Measurements from ENCODE around the gene SIX1. TPM values are rescaled to one million over a fixed set of nuclear protein-coding genes. Genes with fewer than 3 reads are reported as not detected.

The SIX1 gene
- total and polyA plus RNA-seq, 2 of the 13 experiments (the other 11 are each of a cell fraction or from before 2014, with no cell fraction given), result 1.7 to 6.5 TPM

GRCh38 chr14:60616461-60616959 is 32.8 kb downstream of the SIX1 start (continued):
- TF ChIP-seq ZBTB2 (CRISPR knock-in tag; IDR thresholded peaks at IDR 0.05; ENCODE audit: low read depth) (no peak), ZNF503 (CRISPR knock-in tag; IDR thresholded peaks at IDR 0.05) (no peak), ZNF296 (CRISPR knock-in tag; conservative IDR thresholded peaks at IDR 0.05) (no peak), MNT (IDR thresholded peaks at IDR 0.05) (no peak), SOX5 (CRISPR knock-in tag; IDR thresholded peaks at IDR 0.05; ENCODE audit: borderline replicate concordance) (peak; percentile 69; the same call in 1 of the 2 replicates), FOXP1 (IDR thresholded peaks at IDR 0.05) (no peak), FOXP1 (CRISPR knock-in tag; IDR thresholded peaks at IDR 0.05) (peak; percentile 48; the same call in 1 of the 2 replicates), MATR3 (CRISPR knock-in tag; IDR thresholded peaks at IDR 0.05) (no peak), ZNF790 (CRISPR knock-in tag; IDR thresholded peaks at IDR 0.05; ENCODE audit: borderline replicate concordance) (no peak), PAX8 (CRISPR knock-in tag; IDR thresholded peaks at IDR 0.05; ENCODE audit: borderline replicate concordance) (no peak), ZFP41 (CRISPR knock-in tag; IDR thresholded peaks at IDR 0.05; ENCODE audit: borderline replicate concordance) (no peak), GATAD2A (CRISPR knock-in tag; IDR thresholded peaks at IDR 0.05) (peak; percentile 22; the same call in 1 of the 2 replicates), NFYC (CRISPR knock-in tag; IDR thresholded peaks at IDR 0.05) (no peak), ZNF710 (CRISPR knock-in tag; IDR thresholded peaks at IDR 0.05; ENCODE audit: borderline replicate concordance) (peak; percentile 63; the same call in 1 of the 2 replicates), ELF1 (CRISPR knock-in tag; IDR thresholded peaks at IDR 0.05) (no peak), KMT2A (CRISPR knock-in tag; IDR thresholded peaks at IDR 0.05) (no peak), ADNP (CRISPR knock-in tag; IDR thresholded peaks at IDR 0.05) (no peak), HOXA5 (CRISPR knock-in tag; IDR thresholded peaks at IDR 0.05) (no peak), HBP1 (CRISPR knock-in tag; IDR thresholded peaks at IDR 0.05; ENCODE audit: low read depth) (no peak), MBD4 (IDR thresholded peaks at IDR 0.05; ENCODE audit: borderline replicate concordance, low read length) (no peak)
